Nucleus accumbens (tissue), 56 donors: ENCODE data around the gene SORCS2.
"Not testable (repeated sequence)": the region's sequence is repeated elsewhere in the genome, so short reads cannot be mapped to it uniquely, and the experiment has no call there.

ENCODE experiments used
- DNase-seq, 56 donors: peaks; one replicate each; lab custom pipeline; 2025; lab: John Stamatoyannopoulos, UW

Gene SORCS2

DNA sequence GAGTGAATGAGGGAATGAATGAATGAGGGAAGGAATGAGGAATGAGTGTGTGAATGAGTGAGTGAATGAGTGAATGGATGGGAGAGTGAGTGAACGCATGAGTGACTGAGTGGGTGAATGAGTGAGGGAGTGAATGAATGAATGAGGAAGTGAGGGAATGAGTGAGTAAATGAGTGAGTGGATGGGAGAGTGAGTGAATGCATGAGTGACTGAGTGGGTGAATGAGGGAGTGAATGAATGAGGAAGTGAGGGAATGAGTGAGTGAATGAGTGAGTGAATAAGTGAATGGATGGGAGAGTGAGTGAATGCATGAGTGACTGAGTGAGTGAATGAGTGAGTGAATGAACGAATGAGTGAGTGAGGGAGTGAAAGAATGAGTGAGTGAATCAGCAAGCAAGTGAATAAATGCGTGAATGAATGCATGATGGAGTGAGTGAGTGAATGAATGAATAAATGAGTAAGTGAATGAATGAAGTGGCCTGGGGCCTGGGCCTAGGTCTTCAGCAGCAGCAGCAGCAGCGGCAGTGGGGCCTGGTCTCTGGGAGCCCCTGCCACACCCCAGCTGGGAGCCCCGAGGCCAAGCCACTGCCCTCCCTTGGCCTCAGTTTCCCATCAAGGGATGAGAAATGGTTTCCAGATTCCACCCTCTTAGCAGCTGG lies 258.6 kb downstream of the SORCS2 start:
- no peak for DNase-seq

DNA sequence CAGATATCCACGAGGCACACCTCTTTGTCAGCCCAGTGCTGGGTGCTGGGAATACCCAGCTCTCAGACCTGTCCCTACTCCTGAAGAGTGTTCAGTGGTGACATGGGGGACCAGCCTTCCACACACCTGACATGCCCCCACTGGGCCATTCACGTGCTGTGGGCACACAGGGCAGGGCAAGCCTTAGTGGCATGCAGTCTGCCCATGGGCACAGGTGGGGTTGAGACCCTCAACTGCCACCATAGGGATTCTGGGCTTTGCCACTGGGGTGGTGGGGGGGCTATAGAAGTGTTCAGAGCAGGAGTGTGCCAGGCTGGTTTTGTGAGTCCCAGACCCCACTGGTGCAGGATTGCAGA lies 259.1 kb downstream of the SORCS2 start:
- no peak for DNase-seq

DNA sequence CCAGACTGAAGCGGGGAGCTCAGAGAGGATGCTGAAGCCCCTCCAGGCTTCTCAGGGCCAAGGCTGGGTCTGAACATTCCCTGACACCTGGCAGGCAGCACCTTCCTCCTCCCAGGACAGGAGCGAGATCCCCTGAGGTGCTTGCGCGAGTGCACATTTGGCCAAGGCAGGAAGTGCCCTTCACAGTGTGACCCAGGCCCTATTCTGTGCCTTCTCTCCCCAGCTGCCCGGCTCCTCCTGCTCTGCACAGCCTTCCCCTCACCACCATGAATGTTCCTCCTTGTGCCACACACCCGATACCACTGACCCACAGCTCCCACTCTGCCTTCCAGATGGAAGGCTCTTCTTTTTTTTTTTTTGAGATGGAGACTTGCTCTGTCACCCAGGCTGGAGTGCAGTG lies 259.5 kb downstream of the SORCS2 start:
- no peak for DNase-seq

DNA sequence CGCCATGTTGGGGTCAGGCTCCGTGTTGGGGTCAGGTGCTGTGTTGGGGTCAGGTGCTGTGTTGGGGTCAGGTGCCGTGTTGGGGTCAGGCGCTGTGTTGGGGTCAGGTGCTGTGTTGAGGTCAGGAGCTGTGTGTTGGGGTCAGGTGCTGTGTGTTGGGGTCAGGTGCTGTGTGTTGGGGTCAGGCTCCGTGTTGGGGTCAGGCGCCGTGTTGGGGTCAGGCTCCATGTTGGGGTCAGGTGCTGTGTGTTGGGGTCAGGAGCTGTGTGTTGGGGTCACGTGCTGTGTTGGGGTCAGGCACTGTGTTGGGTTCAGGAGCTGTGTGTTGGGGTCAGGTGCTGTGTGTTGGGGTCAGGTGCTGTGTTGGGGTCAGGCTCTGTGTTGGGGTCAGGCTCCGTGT lies 260.5 kb downstream of the SORCS2 start:
- not testable (repeated sequence) for DNase-seq

DNA sequence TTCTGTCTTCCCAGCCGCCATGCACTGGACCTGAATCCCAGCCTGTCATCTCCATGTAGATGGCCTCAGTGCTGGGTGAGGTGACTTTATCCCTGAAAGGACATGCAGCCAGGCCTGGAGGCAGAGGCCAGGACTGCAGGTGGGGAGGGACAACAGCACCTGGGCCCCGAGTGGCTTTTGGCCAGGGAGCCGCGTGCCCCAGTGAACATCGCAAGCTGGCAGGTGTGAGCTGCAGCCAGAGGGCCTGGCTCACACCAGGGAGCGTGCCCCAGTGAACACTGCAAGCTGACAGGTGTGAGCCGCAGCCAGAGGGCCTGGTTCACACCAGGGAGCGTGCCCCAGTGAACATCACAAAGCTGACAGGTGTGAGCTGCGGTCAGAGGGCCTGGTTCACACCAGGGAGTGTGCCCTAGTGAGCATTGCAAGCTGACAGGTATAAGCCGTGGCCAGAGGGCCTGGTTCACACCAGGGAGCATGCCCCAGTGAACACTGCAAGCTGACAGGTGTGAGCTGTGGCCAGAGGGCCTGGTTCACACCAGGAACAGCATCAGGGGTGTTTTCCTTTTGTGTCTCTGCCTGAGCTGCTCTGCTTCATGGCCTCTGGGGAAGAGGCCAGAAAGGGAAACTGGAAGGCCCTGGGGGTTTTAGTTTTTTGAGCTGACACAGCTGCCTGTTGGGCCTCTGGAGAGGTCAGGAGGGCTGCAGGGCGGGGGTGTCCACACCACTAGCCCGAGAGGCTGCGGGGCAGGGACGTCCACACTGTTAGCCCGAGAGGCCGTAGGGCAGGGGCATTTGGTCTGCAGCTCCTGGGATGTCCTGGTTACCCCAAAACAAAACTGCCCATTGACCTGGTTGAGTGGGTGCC lies 265.1 kb downstream of the SORCS2 start:
- no peak for DNase-seq

DNA sequence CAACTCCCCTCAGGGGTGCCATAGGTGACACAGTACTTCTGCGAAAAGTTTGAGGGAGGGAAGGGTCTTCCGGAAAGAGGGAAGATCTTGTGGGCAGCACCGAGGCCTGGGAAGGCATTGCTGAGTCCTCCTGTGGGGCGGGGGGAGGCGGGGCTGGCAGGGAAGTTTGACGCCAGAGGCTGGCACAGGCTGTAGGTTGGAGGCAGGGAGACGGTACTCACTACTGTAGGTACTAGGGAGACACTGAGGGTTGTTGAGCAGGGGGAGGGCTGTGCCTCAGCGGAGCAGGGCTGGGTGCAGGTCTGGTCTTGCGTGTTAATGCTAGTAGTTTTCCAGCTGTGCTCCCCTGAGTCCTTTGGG lies 265.7 kb downstream of the SORCS2 start:
- no peak for DNase-seq

DNA sequence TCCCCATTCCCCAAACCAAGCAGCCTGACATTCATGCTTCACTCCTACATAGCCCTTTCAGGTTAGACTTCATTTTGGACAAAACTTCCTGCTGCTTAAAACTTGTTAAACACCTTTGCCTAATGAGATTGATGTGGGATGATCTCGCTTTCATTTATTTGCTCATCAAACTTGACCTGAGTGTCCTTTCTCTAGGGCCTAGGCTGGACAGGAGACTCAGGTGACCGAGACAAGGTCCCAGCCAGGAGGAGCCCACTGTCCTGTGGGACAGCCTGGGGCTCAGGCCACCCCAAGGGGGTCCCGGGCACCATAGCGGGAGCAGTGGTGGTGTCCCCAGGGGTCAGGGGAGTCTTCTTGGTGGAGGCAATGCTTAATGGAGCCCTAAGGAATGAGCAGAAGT lies 266.1 kb downstream of the SORCS2 start:
- DNase-seq, result no peak

DNA sequence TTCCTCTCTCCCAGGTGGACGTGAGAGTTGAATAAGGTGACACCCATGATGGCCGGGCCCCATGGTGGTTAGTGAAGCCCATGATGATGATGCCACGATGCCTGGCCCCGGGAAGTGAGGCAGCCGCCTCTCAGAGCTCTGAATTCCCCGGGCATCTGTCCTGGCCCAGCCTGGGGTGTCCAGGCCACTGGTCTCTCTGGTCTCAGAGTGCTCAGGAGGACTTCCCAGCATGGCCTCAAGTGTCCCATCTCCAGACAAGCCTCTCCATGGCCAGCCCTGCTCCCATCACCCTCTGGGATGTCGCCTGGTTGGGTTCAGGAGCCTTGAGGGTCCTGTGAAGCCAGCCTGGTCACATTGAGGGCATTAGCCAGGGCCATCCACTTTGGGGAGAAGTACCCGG lies 267.1 kb downstream of the SORCS2 start:
- DNase-seq, result no peak

DNA sequence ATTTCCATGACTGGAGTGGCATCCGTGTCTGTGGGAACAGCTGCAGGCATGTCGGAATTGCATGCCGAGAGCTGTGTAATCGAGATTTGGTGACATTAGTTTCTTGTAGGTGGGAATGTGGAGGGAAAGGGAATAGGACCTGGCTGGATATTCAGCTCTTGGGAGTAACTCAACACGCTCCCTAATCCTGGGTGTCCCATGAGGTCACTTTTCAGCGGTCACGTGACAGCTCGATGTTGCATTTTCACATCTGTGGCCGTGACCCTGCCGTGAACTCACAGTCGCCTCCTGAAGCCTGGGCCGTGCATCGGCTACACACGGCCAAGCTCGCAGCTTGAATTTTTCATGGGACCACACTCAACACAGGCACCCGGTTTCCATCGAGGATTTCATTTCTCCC lies 268.2 kb downstream of the SORCS2 start:
- DNase-seq, result peak in 3 of 56 donors; percentile 20 to 42 (median 29)

DNA sequence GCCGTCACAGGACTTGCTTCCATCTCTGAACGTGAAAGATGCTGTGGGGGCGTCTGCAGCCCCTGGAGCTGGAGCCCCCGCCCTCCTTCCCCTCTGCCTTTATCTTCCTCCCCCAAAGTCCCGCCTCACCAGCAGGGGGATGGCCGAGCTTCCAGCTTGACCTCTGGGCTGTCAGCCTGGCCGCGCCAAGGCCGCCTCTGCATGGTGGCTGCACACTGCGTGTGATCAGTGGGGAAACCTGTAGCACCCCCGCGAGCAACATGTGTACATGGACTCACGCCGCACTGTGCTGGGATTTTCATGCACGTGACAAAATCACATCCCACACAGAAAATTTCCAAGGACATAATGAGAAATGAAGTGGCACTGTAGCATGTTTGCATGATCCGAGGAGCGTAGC lies 268.9 kb downstream of the SORCS2 start:
- peak in 6 of 56 donors; percentile 17 to 28 (median 23) for DNase-seq

DNA sequence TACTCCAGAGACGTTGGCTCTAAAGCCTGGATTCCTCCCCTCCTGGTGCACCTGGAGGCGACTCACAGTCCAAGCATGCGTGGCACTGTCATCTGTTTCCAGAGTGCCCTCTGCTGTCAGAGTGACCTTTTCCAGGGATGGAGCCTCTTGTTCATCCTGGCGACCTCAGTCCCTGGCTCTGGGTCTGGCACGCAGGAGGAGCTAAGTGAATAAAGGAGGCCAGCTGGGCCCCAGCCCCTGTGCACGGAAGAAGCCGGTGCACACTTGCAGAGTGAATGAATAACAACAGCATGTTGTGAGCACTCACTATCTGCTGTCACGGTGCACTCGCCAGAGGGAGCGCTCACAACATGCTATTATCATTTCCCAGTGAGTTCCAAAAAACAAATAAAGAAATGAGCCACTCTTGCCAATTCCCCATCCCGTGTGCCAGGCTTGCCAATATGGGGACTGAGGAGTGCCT lies 270.2 kb downstream of the SORCS2 start:
- peak in 40 of 56 donors; percentile 25 to 78 (median 50) for DNase-seq

DNA sequence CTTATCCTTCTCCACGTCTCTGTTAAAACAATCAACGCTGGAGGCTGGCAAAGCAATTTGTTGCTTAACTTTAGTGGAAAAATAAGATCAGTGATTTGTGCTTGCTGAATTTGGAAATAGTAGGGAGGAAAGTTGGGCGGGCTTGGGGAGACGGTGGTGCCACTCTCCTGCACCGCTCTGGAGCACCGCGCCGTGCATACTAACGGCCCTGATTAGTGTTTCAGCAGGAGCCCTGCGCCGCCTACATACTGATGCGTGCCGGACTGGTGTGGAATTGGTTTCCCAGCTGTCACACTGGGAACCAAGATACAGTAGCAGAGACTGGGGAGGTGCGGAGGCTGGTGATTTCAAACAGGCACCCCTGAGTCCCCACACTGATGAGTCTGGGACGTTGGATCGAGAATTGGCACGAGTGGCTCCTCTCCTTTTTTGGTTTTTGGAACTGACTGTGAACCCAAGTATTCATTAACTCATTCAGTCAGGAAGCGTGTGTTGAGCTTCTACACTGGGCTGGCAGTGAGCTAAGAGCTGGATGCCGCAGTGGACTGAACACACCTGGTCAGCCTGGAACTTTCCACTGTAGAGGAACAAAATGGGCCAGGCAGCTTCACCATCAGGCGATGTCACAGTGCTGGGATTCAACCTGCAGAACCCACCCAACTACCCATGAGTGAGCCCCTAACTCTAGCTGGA lies 271.4 kb downstream of the SORCS2 start:
- peak in 7 of 56 donors; percentile 14 to 41 (median 23) for DNase-seq

DNA sequence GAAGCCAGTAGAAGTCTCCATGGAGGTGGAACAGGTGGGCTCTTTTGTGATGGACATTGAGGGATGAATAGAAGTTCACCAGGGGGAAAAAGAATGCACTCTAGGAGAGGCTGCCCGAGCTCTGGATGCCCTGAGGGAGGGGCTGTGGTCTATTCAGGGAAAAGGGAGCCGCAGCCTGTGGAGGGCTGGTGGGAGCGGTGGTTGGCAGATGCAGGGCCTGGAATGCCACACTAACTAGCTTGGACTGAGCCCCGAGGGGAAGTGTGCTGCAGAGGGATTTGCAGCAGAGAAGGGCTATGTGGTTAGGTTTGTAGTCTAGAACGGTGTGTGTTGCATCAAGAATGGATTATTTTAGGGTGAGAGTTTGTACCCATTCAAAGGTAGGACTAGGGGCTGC lies 271.9 kb downstream of the SORCS2 start:
- DNase-seq, result no peak

DNA sequence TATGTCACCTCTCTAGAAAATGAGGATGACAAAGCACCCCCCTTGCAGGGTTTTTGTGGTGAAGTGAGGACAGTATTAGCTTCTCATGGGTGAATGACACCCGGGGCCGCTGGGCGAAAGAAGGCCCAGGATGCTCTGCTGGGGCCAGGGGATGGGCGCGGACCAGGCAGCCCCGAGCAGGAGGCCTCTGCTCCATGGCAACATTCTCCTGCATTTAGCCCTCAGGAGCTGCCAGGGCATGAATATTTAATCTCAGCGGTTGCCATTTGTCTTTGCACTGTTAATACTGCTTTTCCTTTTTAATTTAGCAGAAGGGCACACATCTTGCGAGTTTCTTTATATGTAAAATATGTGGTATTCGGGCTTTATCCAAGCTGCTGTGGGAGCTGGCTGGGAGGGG lies 272.7 kb downstream of the SORCS2 start:
- DNase-seq, result no peak

DNA sequence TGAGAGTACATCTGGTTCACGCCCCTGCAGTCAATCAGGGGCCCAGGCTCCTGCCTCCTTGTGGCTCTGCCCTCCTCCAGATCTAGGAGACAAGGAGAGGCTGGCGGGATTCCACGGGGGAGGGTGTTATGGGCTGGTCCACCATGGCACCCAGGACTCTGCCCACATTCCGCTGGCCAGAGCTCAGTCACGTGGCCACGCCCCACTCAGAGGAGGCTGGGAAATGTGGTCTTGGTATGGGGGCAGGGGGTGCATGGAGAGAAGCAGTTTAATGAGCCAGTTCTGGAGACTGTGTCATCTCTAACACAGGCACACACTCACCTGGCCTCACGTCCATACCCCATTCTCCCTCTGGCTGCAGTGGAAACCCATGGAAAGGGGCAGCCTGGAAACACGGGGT lies 273.9 kb downstream of the SORCS2 start:
- DNase-seq, result no peak

DNA sequence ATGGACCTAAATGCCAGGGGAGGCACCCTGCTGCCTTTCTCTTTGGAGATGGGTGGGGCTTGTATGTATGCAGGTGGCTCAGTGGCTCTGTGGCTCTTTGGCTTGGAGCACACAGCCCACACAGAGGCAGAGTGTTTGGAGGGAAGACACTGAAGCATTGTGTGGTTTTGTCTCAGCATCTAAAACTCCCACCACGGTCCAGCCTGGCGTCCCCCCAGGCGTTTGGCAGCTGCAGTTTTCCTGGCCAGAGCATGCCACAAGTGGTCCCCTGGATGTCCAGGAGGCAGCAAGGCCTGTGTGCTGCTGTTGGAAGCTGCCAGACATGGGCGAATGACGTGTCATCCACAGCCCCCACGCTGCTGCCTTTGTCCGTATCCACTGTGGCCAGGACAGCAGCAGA lies 274.6 kb downstream of the SORCS2 start:
- peak in 50 of 56 donors; percentile 16 to 87 (median 68) for DNase-seq

DNA sequence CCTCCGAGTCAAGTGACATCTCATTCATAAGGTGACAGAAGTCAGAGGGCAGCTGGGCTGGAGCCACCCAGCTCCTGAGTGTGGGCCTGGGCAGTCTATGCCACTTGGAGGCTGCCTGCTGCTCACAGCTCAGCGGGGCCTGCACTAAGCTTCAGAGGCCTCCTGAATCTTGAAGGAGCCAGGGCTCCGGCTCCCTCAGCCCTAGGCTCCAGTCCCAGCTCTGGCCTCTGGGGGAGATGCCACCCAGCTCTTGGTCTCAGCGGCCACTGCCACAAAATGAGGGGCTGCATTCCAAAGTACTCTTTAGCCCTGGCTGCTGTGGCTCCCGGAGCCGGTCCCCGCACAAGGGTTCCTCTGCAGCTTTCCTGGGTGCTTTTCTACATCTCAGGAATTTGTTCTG lies 275.1 kb downstream of the SORCS2 start:
- DNase-seq, result peak in 2 of 56 donors; percentile 41 to 47

DNA sequence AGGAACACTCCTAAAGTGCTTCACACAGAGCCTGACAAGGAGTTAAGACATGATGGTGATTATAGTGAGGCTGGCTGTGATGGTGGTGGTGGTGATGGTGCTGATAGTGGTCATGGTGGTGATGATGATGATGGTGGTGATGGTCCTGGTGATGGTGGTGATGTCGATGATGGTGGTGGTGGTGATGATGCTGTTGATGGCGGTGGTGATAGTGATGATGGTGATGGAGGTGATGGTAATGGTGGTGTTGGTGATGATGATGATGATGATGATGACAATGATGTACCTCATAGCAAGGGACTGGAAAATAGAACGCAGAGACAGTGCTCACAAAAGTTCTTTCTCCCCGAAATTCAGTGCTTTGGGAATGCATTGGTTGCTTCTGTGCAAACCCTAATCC lies 276.7 kb downstream of the SORCS2 start:
- DNase-seq, result no peak

DNA sequence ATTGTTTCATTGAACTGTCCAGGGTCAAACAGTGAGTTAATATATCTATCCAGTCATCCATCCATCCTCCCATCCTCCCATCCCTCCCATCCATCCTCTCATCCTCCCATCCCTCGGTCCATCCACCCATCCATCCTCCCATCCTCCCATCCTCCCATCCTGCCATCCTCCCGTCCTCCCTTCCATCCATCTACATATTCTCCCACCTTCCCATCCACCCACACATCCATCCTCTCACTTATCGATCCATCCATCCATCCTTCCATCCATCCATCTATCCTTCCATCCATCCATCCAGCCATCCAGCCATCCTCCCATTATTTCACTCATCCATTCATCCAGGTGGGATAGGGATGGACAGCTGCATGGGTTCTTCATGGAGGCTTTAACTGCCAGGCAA lies 277.8 kb downstream of the SORCS2 start:
- no peak for DNase-seq

DNA sequence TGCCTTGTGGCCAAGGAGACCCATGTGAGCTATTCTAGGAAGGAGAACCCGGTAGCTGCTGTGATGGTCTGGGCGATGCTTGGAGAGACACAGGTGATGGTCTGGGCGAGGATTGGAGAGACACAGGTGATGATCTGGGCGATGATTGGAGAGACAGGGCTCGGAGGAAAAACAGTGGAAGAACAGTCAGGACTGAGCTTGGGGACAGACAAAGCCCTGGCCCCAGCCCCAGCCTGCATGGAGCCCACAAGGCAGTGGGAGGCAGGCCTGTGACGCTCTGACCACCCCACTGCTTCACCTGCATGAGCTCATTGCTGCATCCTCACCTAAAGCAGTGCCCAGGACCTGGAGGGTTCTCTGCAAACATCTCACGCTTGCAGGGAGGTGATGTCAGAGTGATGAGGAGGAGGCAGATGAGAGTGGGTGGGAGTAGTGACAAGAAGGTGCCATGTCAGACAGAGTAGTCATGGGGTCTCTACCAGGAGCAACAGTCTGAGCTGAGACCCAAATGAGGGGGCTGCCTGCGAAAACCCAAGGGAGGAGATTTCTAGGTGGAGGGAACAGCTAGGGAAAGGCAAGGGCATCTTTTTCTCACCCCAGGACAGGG lies 278.3 kb downstream of the SORCS2 start:
- peak in 18 of 56 donors; percentile 5 to 53 (median 25) for DNase-seq

DNA sequence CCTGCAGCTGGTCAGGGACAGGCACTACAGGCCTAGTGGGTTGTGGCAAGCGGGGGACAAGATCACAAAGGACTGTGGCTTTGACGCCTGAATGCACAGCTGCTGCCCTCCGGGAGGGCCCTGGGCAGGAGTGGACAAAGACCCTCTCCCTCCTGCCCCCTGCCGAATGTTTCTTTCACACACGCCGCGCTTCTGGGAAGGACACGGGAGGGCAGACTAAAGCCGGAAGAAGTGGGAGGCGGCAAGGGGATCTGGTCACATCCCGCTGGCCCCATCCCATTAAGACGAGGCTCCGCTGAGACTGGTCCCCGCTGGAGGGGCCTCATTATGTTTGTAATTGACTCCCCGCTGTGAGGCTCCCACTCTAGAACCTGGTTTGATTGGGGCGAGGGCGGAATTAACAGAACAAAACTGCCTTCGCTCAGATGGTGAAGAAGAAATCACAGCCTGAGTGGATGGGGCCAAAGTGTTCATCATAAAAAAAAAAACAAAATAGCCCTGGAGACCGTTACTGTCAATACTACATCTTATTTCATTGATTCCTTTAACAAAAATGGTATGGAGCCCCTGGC lies 280.2 kb downstream of the SORCS2 start:
- no peak for DNase-seq
